H1 (cell line): Measurements from ENCODE around the gene MBOAT2. TPM values are rescaled to one million over a fixed set of nuclear protein-coding genes. Genes with fewer than 3 reads are reported as not detected.

Experiments
- CTCF ChIA-PET: fragments of 300-600 bp; sonication (Branson Sonifier 250); formaldehyde crosslinking; loops from one replicate; lab custom pipeline; 2021; ENCODE audit not compliant: partially characterized antibody; lab: Charles Lee
- POLR2A ChIA-PET: fragments of 300-600 bp; sonication (Branson Sonifier 250); formaldehyde crosslinking; loops from one replicate; lab custom pipeline; 2021; ENCODE audit warnings: inconsistent platforms; ENCODE audit not compliant: partially characterized antibody; lab: Charles Lee
- DNase-seq, 2 experiments: peaks; one replicate each; pipeline versions ENCODE4 v3.0.0 to v3.0.0-alpha.2; 2010 to 2022; ENCODE audit warnings: low spot score in 2 of 2, low read depth in 1 of 2, mixed read lengths in 1 of 2
- FAIRE-seq: peaks from 2 replicates; lab custom pipeline; 2011; peaks lifted over from hg19 to GRCh38; lab: Jason Lieb, UNC
- H2AFZ ChIP-seq: 2 replicates; pipeline ENCODE4 v1.8.1; 2012; ENCODE audit warnings: low read length, inconsistent platforms
- H2AK5ac ChIP-seq: 2 replicates; pipeline ENCODE4 v1.6.1; 2013; ENCODE audit warnings: low read depth, low read length
- H2BK120ac ChIP-seq: replicated peaks from 2 replicates; pipeline ENCODE3; 2013; ENCODE audit warnings: low read depth, low read length, inconsistent platforms
- H2BK12ac ChIP-seq: 2 replicates; pipeline ENCODE4 v1.6.1; 2013; ENCODE audit warnings: low read depth, low read length
- H2BK15ac ChIP-seq: 2 replicates; pipeline ENCODE4 v1.6.1; 2013; ENCODE audit warnings: low read length
- H2BK20ac ChIP-seq: 2 replicates; pipeline ENCODE4 v1.6.1; 2013; ENCODE audit warnings: low read length
- H2BK5ac ChIP-seq: 2 replicates; pipeline ENCODE4 v1.6.1; 2013; ENCODE audit warnings: low read depth, low read length
- H3K14ac ChIP-seq: 2 replicates; pipeline ENCODE4 v1.6.1; 2013; ENCODE audit warnings: inconsistent platforms; ENCODE audit not compliant: insufficient read length
- H3K18ac ChIP-seq: 2 replicates; pipeline ENCODE4 v1.6.1; 2013; ENCODE audit warnings: low read length; ENCODE audit errors: extremely low read depth
- H3K23ac ChIP-seq: 2 replicates; pipeline ENCODE4 v1.6.1; 2013; ENCODE audit warnings: inconsistent platforms; ENCODE audit not compliant: insufficient read length
- H3K23me2 ChIP-seq: 2 replicates; pipeline ENCODE4 v1.6.1; 2013; ENCODE audit warnings: low read depth, low read length
- H3K27ac ChIP-seq: 2 replicates; pipeline ENCODE4 v1.6.1; 2011; ENCODE audit warnings: low read depth, low read length, inconsistent platforms
- H3K27me3 ChIP-seq, 4 experiments: replicated peaks in 1 of 4; 1 replicate in 1 of 4; 2 replicates in 3 of 4; pipeline versions ENCODE4 v1.6.1 to v1.8.1; 2011 to 2013; ENCODE audit warnings: low read length in 3 of 4, mild to moderate bottlenecking in 3 of 4, inconsistent platforms in 2 of 4, mixed read lengths in 2 of 4, moderate library complexity in 1 of 4; ENCODE audit not compliant: control insufficient read depth in 3 of 4, insufficient read depth in 3 of 4; ENCODE audit errors: extremely low read depth in 1 of 4
- H3K36me3 ChIP-seq, 4 experiments: 2 replicates each; pipeline versions ENCODE4 v1.6.1 to v1.8.1; 2011 to 2013; ENCODE audit warnings: mild to moderate bottlenecking in 4 of 4, low read length in 3 of 4, moderate library complexity in 2 of 4, control low read depth in 1 of 4, inconsistent platforms in 1 of 4; ENCODE audit not compliant: insufficient read depth in 4 of 4, control insufficient read depth in 2 of 4
- H3K4ac ChIP-seq: replicated peaks from 2 replicates; pipeline ENCODE3; 2013; ENCODE audit warnings: low read length, low read depth, mixed read lengths, inconsistent platforms; ENCODE audit not compliant: insufficient read length
- H3K4me1 ChIP-seq, 4 experiments: replicated peaks in 1 of 4; 1 replicate in 1 of 4; 2 replicates in 3 of 4; pipeline versions ENCODE4 v1.6.1 to v1.8.1; 2011 to 2013; ENCODE audit warnings: low read length in 3 of 4, inconsistent platforms in 2 of 4, mixed read lengths in 1 of 4; ENCODE audit not compliant: insufficient read depth in 4 of 4, control insufficient read depth in 3 of 4
- H3K4me2 ChIP-seq, 2 experiments: 2 replicates each; pipeline versions ENCODE4 v1.6.1 to v1.8.1; 2011 to 2013; ENCODE audit warnings: low read depth in 2 of 2, low read length in 2 of 2, control low read depth in 1 of 2, inconsistent platforms in 1 of 2, mild to moderate bottlenecking in 1 of 2; ENCODE audit not compliant: insufficient read depth in 1 of 2
- H3K4me3 ChIP-seq, 4 experiments: fragments of 200-600, 300-600 bp in 1 of 4; sonication (generic), shearing (Covaris generic), sonication (Bioruptor Twin) in 1 of 4; 2 replicates each; pipeline versions ENCODE4 v1.5.1 to v1.8.1; 2011 to 2016; ENCODE audit warnings: low read length in 4 of 4, low read depth in 3 of 4, control low read depth in 2 of 4, inconsistent platforms in 2 of 4, mild to moderate bottlenecking in 2 of 4, mixed read lengths in 1 of 4, moderate library complexity in 1 of 4; ENCODE audit not compliant: insufficient read depth in 2 of 4; ENCODE audit errors: extremely low read depth in 1 of 4
- H3K56ac ChIP-seq: replicated peaks from 2 replicates; pipeline ENCODE3; 2013; ENCODE audit warnings: low read depth, mild to moderate bottlenecking, mixed read lengths, low read length, inconsistent platforms; ENCODE audit not compliant: insufficient read length
- H3K79me1 ChIP-seq: 2 replicates; pipeline ENCODE4 v1.6.1; 2013; ENCODE audit warnings: low read depth, low read length, control low read depth
- H3K79me2 ChIP-seq, 2 experiments: 2 replicates each; pipeline versions ENCODE4 v1.6.1 to v1.8.1; 2012 to 2013; ENCODE audit warnings: low read length in 2 of 2, mild to moderate bottlenecking in 2 of 2, inconsistent platforms in 1 of 2; ENCODE audit not compliant: insufficient read depth in 2 of 2, control insufficient read depth in 1 of 2
- H3K9ac ChIP-seq, 4 experiments: replicated peaks in 1 of 4; 1 replicate in 1 of 4; 2 replicates in 3 of 4; pipeline versions ENCODE4 v1.6.1 to v1.8.1; 2011 to 2013; ENCODE audit warnings: low read depth in 3 of 4, low read length in 3 of 4, control low read depth in 2 of 4, mild to moderate bottlenecking in 2 of 4, moderate library complexity in 2 of 4, inconsistent platforms in 1 of 4; ENCODE audit errors: extremely low read depth in 1 of 4
- H3K9me3 ChIP-seq, 2 experiments: 2 replicates each; pipeline versions ENCODE4 v1.6.1 to v1.8.1; 2012 to 2013; ENCODE audit warnings: mild to moderate bottlenecking in 2 of 2, moderate library complexity in 2 of 2, control low read depth in 1 of 2, inconsistent platforms in 1 of 2, low read depth in 1 of 2, low read length in 1 of 2, mixed read lengths in 1 of 2; ENCODE audit not compliant: insufficient read depth in 2 of 2
- H4K20me1 ChIP-seq, 2 experiments: replicated peaks in 1 of 2; 2 replicates each; pipeline versions ENCODE3 to v1.8.1; 2011 to 2013; ENCODE audit warnings: inconsistent platforms in 2 of 2, low read length in 2 of 2, mild to moderate bottlenecking in 1 of 2; ENCODE audit not compliant: insufficient read depth in 2 of 2, control insufficient read depth in 1 of 2
- H4K5ac ChIP-seq: 2 replicates; pipeline ENCODE4 v1.6.1; 2013; ENCODE audit warnings: low read length, low read depth, mixed read lengths, inconsistent platforms; ENCODE audit not compliant: insufficient read length
- H4K8ac ChIP-seq: 2 replicates; pipeline ENCODE4 v1.8.0; 2013; ENCODE audit warnings: mild to moderate bottlenecking, moderate library complexity, low read length, inconsistent platforms; ENCODE audit not compliant: insufficient read depth; ENCODE audit errors: extremely low read depth
- H4K91ac ChIP-seq: replicated peaks from 2 replicates; pipeline ENCODE3; 2013; ENCODE audit warnings: low read length, mixed read lengths, inconsistent platforms; ENCODE audit not compliant: insufficient read length
- GABPA ChIP-seq: IDR thresholded peaks from 2 replicates; pipeline ENCODE4 v1.6.1; 2011; ENCODE audit warnings: mild to moderate bottlenecking, low read length, moderate library complexity, borderline replicate concordance; ENCODE audit not compliant: insufficient read depth
- SIN3A ChIP-seq, 2 experiments: IDR thresholded peaks in 1 of 2; conservative IDR thresholded peaks in 1 of 2; 2 replicates each; pipeline ENCODE4 v1.6.1; 2011 to 2012; ENCODE audit warnings: low read length in 2 of 2, improper control_type of control experiment in 1 of 2, low read depth in 1 of 2, mild to moderate bottlenecking in 1 of 2
- SP4 ChIP-seq: IDR thresholded peaks from 2 replicates; pipeline ENCODE4 v1.6.1; 2012; ENCODE audit warnings: low read length, inconsistent platforms
- SRF ChIP-seq: IDR thresholded peaks from 2 replicates; pipeline ENCODE4 v1.6.1; 2011; ENCODE audit warnings: mild to moderate bottlenecking, low read depth, low read length, moderate library complexity
- SUZ12 ChIP-seq: fragments of 200-600 bp; sonication (generic); IDR thresholded peaks from 2 replicates; pipeline ENCODE4 v1.6.1; 2012; ENCODE audit warnings: mild to moderate bottlenecking, inconsistent platforms, low read length, moderate library complexity, mixed read lengths
- WGBS, 2 experiments: shearing (Covaris generic) in 1 of 2; methylation state at CpG; one replicate each; pipeline versions ENCODE4 v1.1.6 to v1.1.7; 2013 to 2015; ENCODE audit warnings: low lambda C conversion rate in 2 of 2, mixed read lengths in 2 of 2, inconsistent platforms in 1 of 2, low coverage in 1 of 2, missing lambda C conversion rate in 1 of 2; ENCODE audit not compliant: insufficient replicate concordance in 2 of 2, insufficient coverage in 1 of 2, insufficient read length in 1 of 2; ENCODE audit errors: extremely low coverage in 1 of 2, missing lambda C conversion rate in 1 of 2; 5-methylcytosine and 5-hydroxymethylcytosine counted together
- polyA plus RNA-seq, 7 experiments: library from polyadenylated mRNA; depleted of rRNA in 3 of 7; stranded (reverse) in 5 of 7; unstranded in 2 of 7; fragments of >200 nt in 5 of 7; fragments of 200-250 nt in 2 of 7; gene quantifications; 1 replicate in 5 of 7; 2 replicates in 1 of 7; 4 replicates in 1 of 7; pipeline versions ENCODE4 v1.2.1 to v1.2.3, GENCODE V29; 2011 to 2013; ENCODE audit warnings: missing spikeins in 2 of 7, mixed read lengths in 2 of 7
- total RNA-seq: library from RNA; stranded (reverse); fragmentation: NEBNext Ultra II Directional; extraction: Animal tissue kit (Norgen Biotek cat#: 25700); gene quantifications from 2 replicates; pipeline ENCODE4 v1.2.1, GENCODE V29; 2021

Gene MBOAT2
- total and polyA plus RNA-seq, 2 of the 8 experiments (the other 6 are each of a cell fraction or from before 2014, with no cell fraction given) = 11.2 to 23.4 TPM

DNA sequence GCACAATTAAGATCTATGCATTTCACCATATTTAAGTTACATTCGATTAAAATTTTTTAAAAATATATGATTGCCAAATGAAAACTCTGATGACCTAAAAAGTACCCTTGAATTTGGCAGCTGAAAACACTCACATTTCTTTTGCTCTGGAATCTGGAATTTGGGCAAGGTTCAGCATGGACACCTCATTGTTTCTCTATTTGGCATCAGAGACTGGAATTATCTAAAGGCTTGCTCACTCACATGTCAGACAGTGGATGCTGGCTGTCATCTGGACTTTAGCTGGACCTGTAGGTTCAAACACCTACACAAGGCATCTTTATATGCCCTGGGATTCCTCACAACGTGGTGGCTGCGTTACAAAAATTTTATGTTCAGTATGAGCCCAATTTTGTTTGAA, 16.1 kb downstream of the MBOAT2 start:
- no peak for FAIRE-seq
- H2BK120ac ChIP-seq = no peak overlapping the region
- H3K9ac ChIP-seq = no peak overlapping the region
- H3K14ac ChIP-seq = no peak overlapping the region
- H4K91ac ChIP-seq = no peak overlapping the region
- H3K4me1 ChIP-seq = peaks cover 0 to 4% (median 1%) of the 10 kb centered on the region in 4 experiments; a peak in 1 of 7 replicates
- no peak overlapping the region for H3K4me3 ChIP-seq
- H3K27ac ChIP-seq = no peak overlapping the region; the same call in 1 of the 2 replicates
- no peak overlapping the region for H4K8ac ChIP-seq
- DNase-seq = no peak
- TF ChIP-seq SIN3A (conservative IDR thresholded peaks at IDR 0.05 in 1 of 2, IDR thresholded peaks at IDR 0.05 in 1 of 2; ENCODE audit: low read depth in 1 of 2, low read length in 2 of 2) (no peak), SUZ12 (no peak), SRF (no peak), GABPA (no peak), SP4 (no peak)
- no peaks in the 10 kb centered on the region for H3K36me3 ChIP-seq
- no peak overlapping the region for H2BK15ac ChIP-seq
- H2BK12ac ChIP-seq = no peak overlapping the region
- H2BK20ac ChIP-seq = no peak overlapping the region
- no peak overlapping the region for H3K18ac ChIP-seq
- WGBS, 2 experiments = 84% methylated on average over 3 of the region's 3 CpGs; no CpG with 5 or more reads in 1 of the 2 experiments
- H3K23ac ChIP-seq = no peak overlapping the region
- peaks cover 0 to 2% of the 10 kb centered on the region in 2 experiments for H4K20me1 ChIP-seq
- no peak overlapping the region for H4K5ac ChIP-seq
- ChIA-PET CTCF (interaction anchor here (0.7 to 5.7 kb wide), 18 partner anchors 9 to 153 kb away, joined by 3 to 37 read pairs (median 3); no protein-coding TSS in a partner anchor), POLR2A (no interaction called here)
- H2AK5ac ChIP-seq = no peak overlapping the region
- H2BK5ac ChIP-seq = no peak overlapping the region
- H2AFZ ChIP-seq = no peak overlapping the region
- H3K4me2 ChIP-seq = no peak overlapping the region
- no peaks in the 10 kb centered on the region for H3K27me3 ChIP-seq
- no peaks in the 10 kb centered on the region for H3K9me3 ChIP-seq
- no peaks in the 10 kb centered on the region for H3K23me2 ChIP-seq
- peaks cover 0 to 48% of the 10 kb centered on the region in 2 experiments; a peak in 2 of 4 replicates for H3K79me2 ChIP-seq
- no peaks in the 10 kb centered on the region for H3K79me1 ChIP-seq
- no peak overlapping the region for H3K56ac ChIP-seq
- no peak overlapping the region for H3K4ac ChIP-seq
